GM19099 (cell line): ENCODE measurements around the gene C4orf50.

Experiments used
- POLR2A ChIP-seq: IDR thresholded peaks from 3 replicates; pipeline ENCODE4 v1.6.1; 2011; ENCODE audit warnings: low read depth; ENCODE audit not compliant: insufficient read length; ENCODE audit errors: extremely low read depth

Gene C4orf50

GRCh38 chr4:6009452-6009851 lies 8.8 kb downstream of the C4orf50 start:
- no peak for TF ChIP-seq POLR2A

DNA sequence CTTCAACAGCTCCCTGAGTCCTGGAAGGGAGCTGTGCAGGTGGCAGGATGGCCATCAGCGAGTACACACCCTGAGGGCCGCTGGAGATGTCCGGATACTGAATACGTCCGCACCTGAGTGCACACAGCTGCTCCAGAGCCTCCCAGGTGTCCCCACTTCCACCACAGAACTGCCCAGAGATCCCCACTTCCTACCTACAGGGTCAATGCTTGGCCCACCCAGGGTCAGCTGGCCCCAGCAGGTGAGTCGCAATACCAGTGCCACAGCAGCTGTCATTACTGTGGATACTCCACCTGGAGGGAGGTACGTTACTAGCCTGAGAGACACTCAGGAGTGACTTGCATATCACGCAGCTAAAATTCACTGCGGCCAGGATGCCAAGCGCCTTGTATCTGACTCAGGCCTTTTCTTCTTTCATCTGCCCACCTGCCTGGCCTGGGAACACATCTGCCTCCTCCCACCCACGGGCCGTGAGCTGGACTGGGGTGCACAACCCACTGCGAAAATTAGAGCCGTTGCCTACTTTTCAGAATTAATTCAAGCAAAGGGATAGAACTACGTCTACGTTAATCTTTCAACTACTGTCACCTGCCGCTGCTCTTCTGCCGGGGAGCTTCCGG lies 9.4 kb downstream of the C4orf50 start:
- TF ChIP-seq POLR2A: no peak

GRCh38 chr4:6008092-6008551 lies 10.1 kb downstream of the C4orf50 start:
- no peak for TF ChIP-seq POLR2A

GRCh38 chr4:6005175-6005574 lies 13.1 kb downstream of the C4orf50 start:
- TF ChIP-seq POLR2A: no peak

DNA sequence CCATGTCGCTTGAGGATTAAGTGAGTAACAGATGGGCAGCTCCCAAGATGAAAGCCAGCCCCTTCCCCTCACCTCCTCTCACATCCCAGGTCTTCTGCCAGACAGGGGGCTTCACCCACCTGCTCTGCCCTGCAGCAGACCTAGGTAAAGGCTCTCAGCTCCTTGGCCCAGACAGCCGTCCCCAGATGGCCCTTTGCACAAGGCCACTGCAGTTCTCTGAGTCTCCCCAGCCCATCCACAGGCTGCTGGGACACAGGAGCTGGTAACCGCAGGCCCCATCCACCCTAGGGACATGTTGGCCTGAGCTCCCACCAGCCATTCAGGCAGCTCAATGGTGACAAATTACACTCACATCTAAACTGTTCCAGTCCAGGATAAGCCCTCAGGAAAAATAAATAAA lies 15.3 kb downstream of the C4orf50 start:
- TF ChIP-seq POLR2A: no peak

- no peak for TF ChIP-seq POLR2A
Observed at GRCh38 chr4:6002492-6002833, 15.8 kb downstream of the C4orf50 start.

GRCh38 chr4:6001680-6002491 lies 16.3 kb downstream of the C4orf50 start:
- TF ChIP-seq POLR2A: no peak

DNA sequence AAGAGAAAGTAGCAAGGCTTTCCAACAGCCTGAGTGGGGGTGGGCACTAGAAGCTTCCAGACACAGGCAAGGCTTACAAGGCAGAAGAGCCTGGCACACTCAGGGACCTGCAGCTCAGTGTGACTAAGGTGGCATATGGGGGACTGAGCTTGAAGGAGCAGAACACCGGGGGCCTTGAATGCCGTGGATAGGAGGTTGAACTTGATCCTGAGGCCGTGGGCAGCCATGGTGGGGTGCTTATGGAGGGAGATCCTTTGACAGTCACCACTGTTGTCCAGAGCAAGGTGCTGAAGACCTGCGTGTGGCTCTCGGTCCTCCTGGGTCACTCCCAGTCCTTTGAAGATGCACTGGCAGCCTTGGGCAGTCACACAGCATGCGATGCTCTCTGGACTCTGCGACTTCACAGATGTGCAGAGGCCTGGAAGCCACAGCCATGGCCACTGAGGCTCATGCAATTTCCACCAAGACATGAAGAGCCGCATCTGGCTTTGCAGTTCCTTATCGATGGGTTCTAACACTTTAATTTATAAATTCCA lies 18.3 kb downstream of the C4orf50 start:
- no peak for TF ChIP-seq POLR2A

- no peak for TF ChIP-seq POLR2A
Observed at GRCh38 chr4:5999356-5999755, 18.9 kb downstream of the C4orf50 start.

DNA sequence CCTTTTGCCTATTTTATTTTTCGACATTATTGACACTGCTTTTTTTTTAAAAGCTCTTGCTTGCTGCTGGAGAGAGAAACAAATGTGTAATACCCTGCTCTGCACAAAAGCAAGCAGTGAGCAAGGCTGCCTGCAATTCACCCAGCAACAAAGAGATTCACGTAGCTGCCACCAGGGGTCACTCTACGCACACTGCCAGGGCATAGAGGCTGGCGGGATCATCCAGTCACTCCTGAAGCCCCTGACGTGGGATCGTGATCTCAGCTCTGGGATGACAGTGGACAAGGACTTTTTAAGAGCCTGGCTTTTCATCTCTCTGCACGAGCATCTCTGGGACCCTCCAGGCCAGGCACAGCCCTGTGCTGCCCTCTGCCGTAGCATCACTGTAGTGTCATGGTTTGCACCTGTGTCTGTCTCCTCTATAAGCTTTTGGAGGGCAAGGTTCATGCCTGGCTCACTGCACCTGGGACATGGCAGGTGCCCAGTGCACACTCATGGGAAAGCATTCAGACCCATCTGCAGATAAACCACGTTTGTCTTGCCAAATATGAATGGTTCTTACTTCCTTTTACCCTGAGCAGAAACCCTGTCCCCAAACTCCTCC lies 19.8 kb downstream of the C4orf50 start:
- TF ChIP-seq POLR2A: no peak

DNA sequence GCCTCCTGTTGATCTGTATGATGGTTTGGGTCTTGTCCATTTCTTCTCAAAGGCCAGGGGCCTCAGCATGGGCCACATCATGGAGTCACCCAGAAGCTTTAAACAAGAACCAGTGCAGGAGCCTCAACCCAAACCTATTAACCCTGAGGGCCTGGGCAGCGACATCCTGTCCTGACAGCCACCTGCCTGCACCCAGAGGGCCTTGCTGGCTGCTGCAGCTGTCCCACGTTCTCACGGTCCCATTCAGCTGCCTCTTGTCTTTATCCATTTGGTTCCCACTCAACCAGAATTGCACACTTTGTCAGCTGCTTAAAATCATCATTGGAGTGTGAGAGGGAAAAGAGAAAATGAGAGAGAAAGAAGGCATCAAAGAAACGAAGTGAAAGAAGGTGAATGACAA lies 21.6 kb downstream of the C4orf50 start:
- TF ChIP-seq POLR2A: no peak

GRCh38 chr4:5995901-5996623 lies 22.2 kb downstream of the C4orf50 start:
- no peak for TF ChIP-seq POLR2A

GRCh38 chr4:5993876-5994811 lies 24.1 kb downstream of the C4orf50 start:
- TF ChIP-seq POLR2A: no peak

GRCh38 chr4:5992828-5993321 lies 25.4 kb downstream of the C4orf50 start:
- no peak for TF ChIP-seq POLR2A
